Psoas muscle (tissue), 8 donors: Measurements from ENCODE around the gene CYP24A1. TPM values are rescaled to one million over a fixed set of nuclear protein-coding genes. Genes with fewer than 3 reads are reported as not detected.

ENCODE experiments used
- ATAC-seq, 4 donors: fragments of 200-7000 bp; cut with Tn5 transposase; one replicate each; pipeline ENCODE4 v1.9.1; 2020; ENCODE audit warnings: moderate library complexity in 3 of 4, mild to moderate bottlenecking in 2 of 4
- DNase-seq, 2 donors: peaks; one replicate each; pipeline ENCODE4 v3.0.0-alpha.2; 2020
- H3K27ac ChIP-seq: fragments of 200-600 bp; one replicate; pipeline ENCODE4 v1.8.0; 2022
- H3K27me3 ChIP-seq, 3 donors: fragments of 200-600 bp in 1 of 3; one replicate each; pipeline versions ENCODE4 v1.6.1 to v1.8.0; 2013 to 2022; ENCODE audit warnings: low read length in 2 of 3, mild to moderate bottlenecking in 2 of 3, moderate library complexity in 1 of 3; ENCODE audit not compliant: insufficient read depth in 3 of 3
- H3K36me3 ChIP-seq, 2 donors: fragments of 200-600 bp in 1 of 2; one replicate each; pipeline versions ENCODE4 v1.6.1 to v1.8.0; 2013 to 2022; ENCODE audit warnings: low read depth in 1 of 2, mild to moderate bottlenecking in 1 of 2, moderate library complexity in 1 of 2; ENCODE audit not compliant: insufficient read depth in 1 of 2
- H3K4me1 ChIP-seq: fragments of 200-600 bp; one replicate; pipeline ENCODE4 v1.8.0; 2022
- H3K4me3 ChIP-seq: fragments of 200-600 bp; one replicate; pipeline ENCODE4 v1.8.0; 2022; ENCODE audit warnings: mild to moderate bottlenecking
- H3K9me3 ChIP-seq: fragments of 200-600 bp; one replicate; pipeline ENCODE4 v1.8.0; 2022
- WGBS, 3 donors: extraction: QIAGEN DNeasy Blood & Tissue Kit; methylation state at CpG; one replicate each; pipeline versions ENCODE4 v1.1.6 to v1.1.7; 2013; 5-methylcytosine and 5-hydroxymethylcytosine counted together
- intact Hi-C, 2 donors: fragments of 100-400 bp; cut with DNase I; formaldehyde crosslinking; loops; one replicate each; pipeline versions ENCODE4 v1.11.0 to v1.14.2; 2022
- polyA plus RNA-seq, 3 donors: library from polyadenylated mRNA; stranded (reverse); fragments of 200-250 nt; gene quantifications; one replicate each; pipeline ENCODE4 v1.2.3, GENCODE V29; 2013
- total RNA-seq, 4 donors: library from RNA; stranded (reverse); fragmentation: NEBNext Ultra II Directional in 2 of 4; extraction: Animal tissue kit (Norgen Biotek cat#: 25700) in 2 of 4; gene quantifications; one replicate each; pipeline versions ENCODE4 v1.2.1 to v1.2.4, GENCODE V29; 2021 to 2023
- TF ChIP-seq, protein P1 (sequence below): fragments of 200-600 bp; IDR thresholded peaks from one replicate; pipeline ENCODE4 v1.8.0; 2022; ENCODE audit warnings: antibody characterized with exemption
- donor health status: healthy with polysubstance abuse.
- donor health status: DM: no; HTN: no; CAD: no; lungs with moderate emphysema.
- donor health status: Bipolar disorder and iron deficiency.
- donor health status: healthy.
- donor health status: DM: yes; HTN: yes; CAD: no.
- donor health status: DM: no; HTN: no; CAD: no.
- donor health status: DM: no; HTN: no; CAD: no.
- donor health status: DM: yes; HTN: yes; CAD: no.

The CYP24A1 gene
- total and polyA plus RNA-seq, 7 donors: 0.03 TPM; not detected in 6

DNA sequence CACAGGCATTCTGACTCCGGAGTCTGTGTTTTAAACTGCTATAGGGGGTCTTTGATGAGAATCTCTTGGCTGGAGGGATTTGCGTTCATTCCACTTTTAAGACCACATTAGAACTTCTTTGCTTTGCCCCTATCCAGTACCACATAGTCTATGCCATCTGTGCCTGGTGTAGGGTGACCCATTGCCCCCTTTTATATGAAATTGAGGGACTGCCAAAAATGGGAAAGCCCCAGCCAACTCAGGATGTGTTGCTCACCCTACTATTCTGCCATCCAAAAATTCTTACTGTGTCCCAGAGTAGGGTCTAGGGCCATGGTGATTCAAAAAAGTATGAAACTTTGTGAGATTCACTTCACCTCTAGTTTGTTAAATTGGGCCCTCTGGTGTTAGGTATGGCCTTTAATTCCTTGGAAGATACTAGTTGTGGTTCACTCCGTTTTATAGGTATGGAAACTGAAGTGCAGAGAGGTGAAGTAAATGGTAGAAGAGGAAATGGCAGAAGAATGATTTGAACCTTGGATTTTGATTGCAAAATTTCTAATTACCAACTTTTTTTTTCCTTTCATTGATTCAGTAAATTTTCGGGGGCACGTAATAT, 35.5 kb upstream of the CYP24A1 start:
- no peak for DNase-seq
- ATAC-seq: no peak
- TF ChIP-seq, protein P1, sequence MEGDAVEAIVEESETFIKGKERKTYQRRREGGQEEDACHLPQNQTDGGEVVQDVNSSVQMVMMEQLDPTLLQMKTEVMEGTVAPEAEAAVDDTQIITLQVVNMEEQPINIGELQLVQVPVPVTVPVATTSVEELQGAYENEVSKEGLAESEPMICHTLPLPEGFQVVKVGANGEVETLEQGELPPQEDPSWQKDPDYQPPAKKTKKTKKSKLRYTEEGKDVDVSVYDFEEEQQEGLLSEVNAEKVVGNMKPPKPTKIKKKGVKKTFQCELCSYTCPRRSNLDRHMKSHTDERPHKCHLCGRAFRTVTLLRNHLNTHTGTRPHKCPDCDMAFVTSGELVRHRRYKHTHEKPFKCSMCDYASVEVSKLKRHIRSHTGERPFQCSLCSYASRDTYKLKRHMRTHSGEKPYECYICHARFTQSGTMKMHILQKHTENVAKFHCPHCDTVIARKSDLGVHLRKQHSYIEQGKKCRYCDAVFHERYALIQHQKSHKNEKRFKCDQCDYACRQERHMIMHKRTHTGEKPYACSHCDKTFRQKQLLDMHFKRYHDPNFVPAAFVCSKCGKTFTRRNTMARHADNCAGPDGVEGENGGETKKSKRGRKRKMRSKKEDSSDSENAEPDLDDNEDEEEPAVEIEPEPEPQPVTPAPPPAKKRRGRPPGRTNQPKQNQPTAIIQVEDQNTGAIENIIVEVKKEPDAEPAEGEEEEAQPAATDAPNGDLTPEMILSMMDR: no peak
- H3K9me3 ChIP-seq: no peaks in the 10 kb centered on the region
- H3K27ac ChIP-seq: peak overlapping the region; percentile 96
- H3K27me3 ChIP-seq: no peaks in the 10 kb centered on the region
- H3K4me1 ChIP-seq: peaks cover 23% of the 10 kb centered on the region
- 65 to 74% (median 70%) methylated on average over 5 of the region's 5 CpGs for WGBS, 3 donors
- intact Hi-C loops: loop anchor here in 1 of 2 donors (10.0 kb wide), 1 partner anchor 265 kb away; no protein-coding TSS in a partner anchor
- no peaks in the 10 kb centered on the region for H3K36me3 ChIP-seq
- H3K4me3 ChIP-seq: peak overlapping the region; percentile 99

DNA sequence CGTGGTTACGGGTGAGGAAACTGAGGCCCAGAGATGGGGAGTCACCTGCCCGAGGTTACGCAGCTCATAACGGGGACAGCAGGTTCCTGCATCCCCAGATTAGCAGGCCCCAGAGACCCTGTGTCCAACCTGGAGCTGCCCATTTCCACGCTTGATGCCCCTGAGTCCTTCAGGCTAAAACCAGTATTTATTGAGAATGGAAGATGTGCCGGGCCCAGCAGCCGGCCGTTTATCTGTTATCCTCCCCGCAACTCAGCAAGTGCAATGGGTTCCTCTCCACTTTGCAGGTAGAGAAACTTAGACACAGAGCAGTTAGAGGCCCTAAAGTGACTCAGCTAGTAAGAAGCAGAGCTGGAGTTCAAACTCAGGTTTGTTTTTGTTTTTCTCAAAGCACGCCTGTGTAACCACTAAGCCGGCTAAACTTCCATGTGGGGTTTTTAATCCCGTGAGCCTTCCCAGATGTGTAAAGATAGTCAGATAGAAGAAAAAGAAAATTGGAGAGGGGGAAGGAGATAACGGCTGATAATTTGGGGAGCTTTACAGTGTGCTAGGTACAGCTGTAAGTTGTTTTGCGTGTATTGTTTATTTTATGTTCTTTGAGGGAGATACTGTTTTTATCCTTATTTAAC, 34.9 kb upstream of the CYP24A1 start:
- peak in 3 of 4 donors; percentile 13 to 37 (median 27) for ATAC-seq
- Histone ChIP-seq H3K4me1 (peaks cover 17% of the 10 kb centered on the region), H3K27me3 (no peaks in the 10 kb centered on the region), H3K9me3 (no peaks in the 10 kb centered on the region), H3K27ac (peak overlapping the region; percentile 96), H3K4me3 (peak overlapping the region; percentile 99), H3K36me3 (no peaks in the 10 kb centered on the region)
- 2 to 4% (median 3%) methylated on average over 15 of the region's 15 CpGs for WGBS, 3 donors
- no peak for DNase-seq
- TF ChIP-seq, protein P1: no peak
- intact Hi-C loops: loop anchor here in 1 of 2 donors (10.0 kb wide), 1 partner anchor 264 kb away; no protein-coding TSS in a partner anchor

DNA sequence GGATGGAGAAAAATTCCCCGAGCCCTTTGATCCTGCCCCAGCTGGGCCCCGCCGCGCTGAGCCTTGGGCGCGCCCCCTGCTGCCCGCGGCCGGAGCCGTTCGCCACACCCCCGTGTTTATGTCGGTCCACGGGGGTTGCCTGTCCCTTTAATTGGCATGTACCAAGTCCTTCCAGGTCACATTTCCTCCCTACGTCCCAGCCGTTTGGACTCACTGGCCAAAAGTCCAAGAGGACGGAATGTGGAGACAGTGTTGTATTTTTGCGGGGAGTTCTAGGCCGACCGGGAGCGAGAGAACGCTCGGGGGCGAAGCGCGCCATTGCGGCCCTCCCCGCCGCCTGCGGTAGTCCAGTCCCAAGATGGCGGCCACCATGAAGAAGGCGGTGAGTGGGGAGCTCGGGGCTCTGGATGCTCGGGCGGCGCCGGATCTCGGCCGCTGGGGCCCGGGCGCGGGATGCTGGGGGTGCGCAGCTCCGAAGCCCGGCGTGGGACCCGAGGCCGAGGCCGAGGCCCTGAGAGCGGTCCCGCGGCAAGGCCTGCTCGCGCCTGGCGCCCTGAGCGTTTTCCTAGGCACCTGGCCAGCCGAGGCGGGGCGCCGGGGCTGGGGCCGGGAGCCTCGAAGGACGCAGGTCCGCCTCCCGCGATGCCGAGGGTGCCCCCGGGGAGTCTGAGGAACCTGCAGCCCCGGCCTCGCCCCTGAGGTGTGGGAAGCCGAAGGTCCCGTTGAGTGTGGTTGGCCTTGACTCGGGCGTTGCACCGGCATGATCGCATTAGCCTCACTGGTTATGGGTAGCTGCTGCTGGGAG, 34.2 kb upstream of the CYP24A1 start, which contains the start of gene PFDN4:
TSS of gene PFDN4 (plus strand) at position 345 of the 805 bp plus-strand sequence. CDS start at position 359, 14 bp downstream.
- 0 to 1% (median 0%) methylated on average over 64 to 76 of the region's 76 CpGs for WGBS, 3 donors
- intact Hi-C loops: loop anchor here in 1 of 2 donors (10.0 kb wide), 1 partner anchor 263 kb away; no protein-coding TSS in a partner anchor
- H3K27me3 ChIP-seq: no peaks in the 10 kb centered on the region
- peak within 1 kb of the TSS; percentile 96 for H3K27ac ChIP-seq
- peak within 1 kb of the TSS; percentile 99 for H3K4me3 ChIP-seq
- no peaks in the 10 kb centered on the region for H3K9me3 ChIP-seq
- no peaks in the 10 kb centered on the region for H3K36me3 ChIP-seq
- TF ChIP-seq, protein P1: peak; percentile 82
- ATAC-seq (peak; percentile 96 to 98 (median 98)), DNase-seq (peak; percentile 82 to 90)
- peaks cover 17% of the 10 kb centered on the region for H3K4me1 ChIP-seq

DNA sequence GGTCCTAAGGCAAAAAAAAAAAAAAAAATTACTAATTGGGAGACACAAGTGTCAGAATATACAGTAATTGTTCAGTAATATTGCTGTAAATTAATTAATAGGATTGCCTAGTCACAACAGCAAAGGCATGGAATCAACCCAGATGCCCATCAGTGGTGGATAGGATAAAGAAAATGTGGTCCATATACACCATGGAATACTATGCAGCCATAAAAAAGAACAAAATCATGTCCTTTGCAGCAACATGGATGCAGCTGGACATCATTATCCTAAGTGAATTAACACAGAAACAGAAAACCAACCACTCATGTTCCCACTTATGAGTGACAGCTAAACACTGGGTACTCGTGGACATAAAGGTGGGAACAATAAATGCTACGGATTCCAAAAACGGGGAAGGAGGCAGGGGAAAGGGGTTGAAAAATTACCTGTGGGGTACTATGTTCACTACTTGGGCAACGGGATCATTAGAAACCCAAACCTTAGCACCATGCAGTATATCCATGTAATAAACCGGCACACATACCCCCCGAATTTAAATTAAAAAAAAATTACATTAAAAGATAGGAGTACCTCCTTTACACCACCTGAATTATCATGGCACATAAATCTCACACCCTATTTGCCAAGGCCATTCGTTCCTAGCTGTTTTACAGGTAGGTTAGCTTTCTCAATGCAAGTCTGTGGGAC, 33.4 kb upstream of the CYP24A1 start:
- H3K4me1 ChIP-seq: peaks cover 17% of the 10 kb centered on the region
- WGBS, 3 donors: 50 to 59% (median 57%) methylated on average over 7 of the region's 7 CpGs
- TF ChIP-seq, protein P1: no peak
- H3K27ac ChIP-seq: peak overlapping the region; percentile 96
- intact Hi-C loops: loop anchor here in 1 of 2 donors (10.0 kb wide), 1 partner anchor 262 kb away; no protein-coding TSS in a partner anchor
- no peaks in the 10 kb centered on the region for H3K36me3 ChIP-seq
- DNase-seq (no peak), ATAC-seq (no peak)
- no peaks in the 10 kb centered on the region for H3K9me3 ChIP-seq
- H3K27me3 ChIP-seq: no peaks in the 10 kb centered on the region
- peak overlapping the region; percentile 99 for H3K4me3 ChIP-seq
